ENCODE data around the gene TTC36. TPM values are rescaled to one million over a fixed set of nuclear protein-coding genes. Genes with fewer than 3 reads are reported as not detected.

TTC36 gene
- total and polyA plus RNA-seq, 2 of the 4 experiments (the other 2 are of a cell fraction), result not detected

GRCh38 chr11:118511601-118512000 is 15.7 kb upstream of the TTC36 start:
- WGBS, 2 experiments (ENCODE audit: extremely low coverage in 2 of 2, insufficient read length in 1 of 2), result no CpG with 5 or more reads among the region's 5 CpGs
- ChIA-PET CTCF (no interaction called here), POLR2A (ENCODE audit: unreplicated experiment) (no interaction called here)
- Histone ChIP-seq H2BK5ac (ENCODE audit: low read depth, low read length, poor library complexity, severe bottlenecking) (no peak overlapping the region), H2BK20ac (ENCODE audit: low read depth, low read length) (no peak overlapping the region), H3K4me1 (ENCODE audit: control insufficient read depth, insufficient read depth, low read length) (no peaks in the 10 kb centered on the region), H2BK15ac (ENCODE audit: low read depth, low read length) (no peak overlapping the region), H3K79me1 (ENCODE audit: low read depth in 1 of 2, low read length in 2 of 2) (peaks cover 2 to 11% of the 10 kb centered on the region in 2 experiments; a peak in 3 of 4 replicates), H3K27ac (ENCODE audit: insufficient read depth, low read length) (no peak overlapping the region), H3K9ac (ENCODE audit: low read depth, low read length) (no peak overlapping the region), H3K36me3 (ENCODE audit: control insufficient read depth, insufficient read depth, low read length) (peaks cover 62% of the 10 kb centered on the region), H3K9me1 (ENCODE audit: insufficient read depth, low read length) (no peaks in the 10 kb centered on the region), H3K4me3 (ENCODE audit: insufficient read depth, low read depth, low read length) (no peak overlapping the region), H2BK120ac (ENCODE audit: low read depth, low read length) (no peak overlapping the region), H3K27me3 (ENCODE audit: control insufficient read depth, insufficient read depth, low read length) (no peaks in the 10 kb centered on the region), H2AK9ac (replicated peaks; ENCODE audit: low read depth, low read length, poor library complexity) (no peak overlapping the region), H3K4me2 (ENCODE audit: low read depth, low read length) (no peak overlapping the region), H3K56ac (ENCODE audit: extremely low read depth, insufficient read depth, low read length) (no peak overlapping the region), H3K18ac (ENCODE audit: low read depth, low read length) (no peak overlapping the region), H3K23ac (ENCODE audit: low read depth, low read length) (no peak overlapping the region), H4K20me1 (ENCODE audit: insufficient read depth, low read length) (no peaks in the 10 kb centered on the region), H2AK5ac (ENCODE audit: low read depth, low read length) (no peak overlapping the region), H4K91ac (ENCODE audit: insufficient read depth, low read depth, low read length) (no peak overlapping the region), H3K9me3 (ENCODE audit: control insufficient read depth, insufficient read depth, low read length) (no peaks in the 10 kb centered on the region), H4K5ac (ENCODE audit: low read depth, low read length) (no peak overlapping the region), H3K14ac (replicated peaks; ENCODE audit: low read depth, low read length) (no peak overlapping the region), H4K8ac (ENCODE audit: low read depth in 2 of 2, low read length in 2 of 2) (no peak overlapping the region), H2AFZ (replicated peaks; ENCODE audit: low read length, poor library complexity) (no peak overlapping the region), H3K4ac (ENCODE audit: low read depth, low read length) (no peak overlapping the region)
- no TSS peak for BruUV-seq (replicated peaks)
- ATAC-seq (ENCODE audit: low read depth), result no peak
- in situ Hi-C loops (cut with MboI; ENCODE audit: low sequenced_read_pairs) (no loop called here), intact Hi-C loops (cut with micrococcal nuclease) (no loop called here), dilution Hi-C loops (cut with HindIII; ENCODE audit: low sequenced_read_pairs, unreplicated experiment) (no loop called here)
- TF ChIP-seq MXI1 (IDR thresholded peaks at IDR 0.05; ENCODE audit: borderline replicate concordance, low read depth, low read length) (no peak), CTCF (conservative IDR thresholded peaks at IDR 0.05; ENCODE audit: low read depth, low read length) (no peak)
- DNase-seq, result no peak

All from IMR-90 (cell line).